HL-60/S4 treated with phorbol 12-myristate 13-acetate at 8.2 ng/mL for 4 days and 3 days (cell line): ENCODE measurements around the gene SPI1.
"Not testable (repeated sequence)": the region's sequence is repeated elsewhere in the genome, so short reads cannot be mapped to it uniquely, and the experiment has no call there.

Experiments used
- in situ Hi-C: fragments of 300-500 bp; cut with MboI; formaldehyde crosslinking; loops from 2 replicates; pipeline ENCODE4 v1.15.0; 2022; ENCODE audit warnings: low sequenced_read_pairs

The SPI1 gene

GRCh38 chr11:47342854-47343253 lies 35.5 kb downstream of the SPI1 start:
- in situ Hi-C loops: no loop called here

GRCh38 chr11:47342036-47342803 lies 36.1 kb downstream of the SPI1 start:
- in situ Hi-C loops: no loop called here

GRCh38 chr11:47340980-47341775 lies 37.2 kb downstream of the SPI1 start:
- in situ Hi-C loops: no loop called here

GRCh38 chr11:47340010-47340409 lies 38.3 kb downstream of the SPI1 start:
- in situ Hi-C loops: no loop called here

GRCh38 chr11:47338396-47339241 lies 39.7 kb downstream of the SPI1 start:
- in situ Hi-C loops: no loop called here

GRCh38 chr11:47337229-47337924 lies 41.0 kb downstream of the SPI1 start:
- in situ Hi-C loops: no loop called here

GRCh38 chr11:47336595-47336994 lies 41.8 kb downstream of the SPI1 start:
- in situ Hi-C loops: no loop called here

- in situ Hi-C loops: no loop called here
Measured at GRCh38 chr11:47335733-47336132, 42.6 kb downstream of the SPI1 start.

GRCh38 chr11:47334699-47335411 lies 43.5 kb downstream of the SPI1 start:
- in situ Hi-C loops: not testable (repeated sequence)

GRCh38 chr11:47333886-47334443 lies 44.4 kb downstream of the SPI1 start:
- in situ Hi-C loops: no loop called here

GRCh38 chr11:47333526-47333845 lies 44.9 kb downstream of the SPI1 start:
- in situ Hi-C loops: no loop called here

GRCh38 chr11:47332791-47333525 lies 45.4 kb downstream of the SPI1 start:
- in situ Hi-C loops: no loop called here

GRCh38 chr11:47332303-47332711 lies 46.0 kb downstream of the SPI1 start:
- in situ Hi-C loops: no loop called here

GRCh38 chr11:47331454-47332302 lies 46.7 kb downstream of the SPI1 start:
- in situ Hi-C loops: no loop called here

GRCh38 chr11:47329987-47330931 lies 48.1 kb downstream of the SPI1 start:
- in situ Hi-C loops: no loop called here

- in situ Hi-C loops: no loop called here
Measured at GRCh38 chr11:47329431-47329986, 48.8 kb downstream of the SPI1 start.
